ENCODE measurements around the gene MINAR1. TPM values are rescaled to one million over a fixed set of nuclear protein-coding genes. Genes with fewer than 3 reads are reported as not detected.

MINAR1 gene
- total RNA-seq, 1 donor from 2014 or later: 0.75 TPM

DNA sequence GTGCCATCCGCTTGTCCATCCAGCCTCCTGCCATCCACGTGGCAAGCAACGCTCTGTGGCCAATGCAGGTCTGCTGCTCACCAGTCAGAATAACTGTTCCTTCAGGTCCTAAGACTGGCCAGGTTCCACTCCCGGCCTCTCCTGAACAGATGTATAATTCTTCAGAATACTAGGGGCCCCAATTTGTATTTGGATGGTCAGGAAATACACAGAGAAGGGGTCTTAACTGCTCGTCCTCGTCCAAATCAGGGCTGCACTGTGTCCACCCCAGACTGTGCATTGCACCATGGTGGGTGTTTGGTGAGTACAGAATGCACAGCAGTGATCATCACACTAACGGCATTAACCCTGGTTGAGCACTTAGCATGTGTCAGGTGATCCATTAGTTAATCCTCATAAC lies 46.0 kb downstream of the MINAR1 start:
- Histone ChIP-seq H3K27me3 (ENCODE audit: control insufficient read depth, insufficient read depth, low read length) (no peaks in the 10 kb centered on the region), H3K4me3 (ENCODE audit: low read depth, low read length) (no peak overlapping the region), H3K36me3 (ENCODE audit: control insufficient read depth, insufficient read depth, low read length) (no peaks in the 10 kb centered on the region)
- DNase-seq (ENCODE audit: low read depth): no peak
- TF ChIP-seq, protein P1, sequence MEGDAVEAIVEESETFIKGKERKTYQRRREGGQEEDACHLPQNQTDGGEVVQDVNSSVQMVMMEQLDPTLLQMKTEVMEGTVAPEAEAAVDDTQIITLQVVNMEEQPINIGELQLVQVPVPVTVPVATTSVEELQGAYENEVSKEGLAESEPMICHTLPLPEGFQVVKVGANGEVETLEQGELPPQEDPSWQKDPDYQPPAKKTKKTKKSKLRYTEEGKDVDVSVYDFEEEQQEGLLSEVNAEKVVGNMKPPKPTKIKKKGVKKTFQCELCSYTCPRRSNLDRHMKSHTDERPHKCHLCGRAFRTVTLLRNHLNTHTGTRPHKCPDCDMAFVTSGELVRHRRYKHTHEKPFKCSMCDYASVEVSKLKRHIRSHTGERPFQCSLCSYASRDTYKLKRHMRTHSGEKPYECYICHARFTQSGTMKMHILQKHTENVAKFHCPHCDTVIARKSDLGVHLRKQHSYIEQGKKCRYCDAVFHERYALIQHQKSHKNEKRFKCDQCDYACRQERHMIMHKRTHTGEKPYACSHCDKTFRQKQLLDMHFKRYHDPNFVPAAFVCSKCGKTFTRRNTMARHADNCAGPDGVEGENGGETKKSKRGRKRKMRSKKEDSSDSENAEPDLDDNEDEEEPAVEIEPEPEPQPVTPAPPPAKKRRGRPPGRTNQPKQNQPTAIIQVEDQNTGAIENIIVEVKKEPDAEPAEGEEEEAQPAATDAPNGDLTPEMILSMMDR (IDR thresholded peaks at IDR 0.05; ENCODE audit: insufficient read depth, low read length, poor library complexity, severe bottlenecking): no peak

DNA sequence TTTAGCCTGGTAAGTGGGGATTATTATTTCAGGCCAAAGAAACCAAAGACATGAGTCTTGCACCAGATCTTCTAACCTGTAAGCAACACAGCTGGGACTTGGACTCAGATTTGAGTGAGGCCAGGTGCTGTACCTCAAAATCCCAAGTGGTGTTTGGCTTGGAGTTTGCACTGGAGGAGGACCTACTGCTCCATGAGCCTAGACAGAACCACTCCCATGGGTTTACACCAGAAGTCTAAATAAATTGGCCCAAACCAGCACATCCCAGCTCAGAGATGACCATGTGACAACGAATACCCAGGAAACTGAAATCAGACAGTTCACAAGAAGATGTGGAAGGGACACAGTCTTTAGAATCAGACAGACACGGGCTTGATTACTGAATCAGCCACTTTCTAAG lies 47.5 kb downstream of the MINAR1 start:
- no peak for DNase-seq (ENCODE audit: low read depth)
- Histone ChIP-seq H3K27me3 (ENCODE audit: control insufficient read depth, insufficient read depth, low read length) (no peaks in the 10 kb centered on the region), H3K36me3 (ENCODE audit: control insufficient read depth, insufficient read depth, low read length) (no peaks in the 10 kb centered on the region), H3K4me3 (ENCODE audit: low read depth, low read length) (no peak overlapping the region)
- TF ChIP-seq, protein P1 (IDR thresholded peaks at IDR 0.05; ENCODE audit: insufficient read depth, low read length, poor library complexity, severe bottlenecking): no peak

DNA sequence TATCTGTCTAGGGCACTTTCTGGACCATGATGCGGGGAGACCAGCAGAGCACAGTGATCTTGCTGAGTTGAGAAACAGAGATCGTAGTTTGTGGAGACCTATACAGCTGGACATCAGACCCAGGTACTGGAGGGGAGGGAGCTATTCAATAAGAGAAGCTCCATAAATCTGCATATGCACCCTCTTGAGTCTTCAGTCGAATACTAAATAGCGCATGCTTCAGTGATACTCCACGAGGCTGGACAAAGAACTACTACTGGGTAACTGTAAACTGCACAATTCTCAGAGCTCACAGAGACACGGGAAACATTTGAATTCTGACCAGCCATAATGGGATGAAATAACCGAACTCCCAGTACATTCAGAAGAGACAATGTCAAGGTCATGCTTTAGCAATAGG lies 49.7 kb downstream of the MINAR1 start:
- no peak overlapping the region for H3K4me3 ChIP-seq (ENCODE audit: low read depth, low read length)

More for the DNA sequence above, 49.7 kb downstream of the MINAR1 start:
- Histone ChIP-seq H3K27me3 (ENCODE audit: control insufficient read depth, insufficient read depth, low read length) (no peaks in the 10 kb centered on the region), H3K36me3 (ENCODE audit: control insufficient read depth, insufficient read depth, low read length) (no peaks in the 10 kb centered on the region)
- TF ChIP-seq, protein P1 (IDR thresholded peaks at IDR 0.05; ENCODE audit: insufficient read depth, low read length, poor library complexity, severe bottlenecking): no peak
- DNase-seq (ENCODE audit: low read depth): no peak

Other genes with a start within 250 kb of the MINAR1 start
- gene ANKRD34C, start 149.6 kb upstream of the MINAR1 start, total RNA-seq: not detected in 2 replicates
- gene TMED3, start 121.2 kb upstream of the MINAR1 start, total RNA-seq: 109 and 132 TPM in 2 replicates

Data from kidney epithelial cell (primary cell).